Measurements from ENCODE around the gene GPR179.

Gene GPR179

DNA sequence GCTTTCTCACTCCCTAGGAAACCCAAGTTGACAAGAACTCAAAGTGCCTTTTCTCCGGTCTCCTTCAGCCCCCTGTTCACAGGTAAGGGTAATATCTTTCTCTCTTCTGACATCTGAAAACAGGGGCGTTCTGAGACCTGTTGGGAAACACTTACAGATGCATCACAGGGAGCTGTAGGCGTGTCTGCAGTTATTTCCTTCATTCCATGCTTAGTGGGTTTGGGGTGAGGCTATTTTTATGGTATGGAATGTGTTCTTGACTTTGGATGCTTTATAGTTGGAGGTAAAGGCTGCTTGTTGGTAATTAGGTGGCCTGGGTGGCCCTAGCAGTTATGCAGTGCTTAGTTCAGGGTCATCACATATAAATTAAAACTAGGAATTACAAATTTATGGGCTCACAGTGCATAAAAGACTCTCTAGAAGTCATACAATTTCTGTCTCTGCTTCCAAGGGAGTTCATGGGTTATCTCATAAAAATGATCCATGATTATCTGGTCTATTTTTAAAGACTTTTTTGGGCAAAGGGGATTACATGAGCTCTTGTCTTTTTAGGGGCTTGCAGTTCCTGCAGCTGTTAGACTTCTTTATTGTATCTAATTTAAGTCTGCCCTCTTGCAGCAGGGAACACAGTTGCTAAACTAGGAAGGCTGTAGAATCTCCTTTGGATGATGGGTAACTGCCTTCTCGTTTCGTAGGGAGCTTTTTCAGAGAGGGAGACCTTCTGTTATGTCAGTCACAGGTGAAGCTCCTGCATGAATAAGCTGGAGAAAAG is 18.1 kb upstream of the GPR179 start:
- TF ChIP-seq FOXM1 (IDR thresholded peaks at IDR 0.05; ENCODE audit: borderline replicate concordance) (no peak), HDGF (IDR thresholded peaks at IDR 0.05; ENCODE audit: borderline replicate concordance) (no peak), NFRKB (IDR thresholded peaks at IDR 0.05) (no peak), TARDBP (IDR thresholded peaks at IDR 0.05) (no peak), ARNT (IDR thresholded peaks at IDR 0.05) (no peak), CTBP1 (IDR thresholded peaks at IDR 0.05; ENCODE audit: borderline replicate concordance) (no peak), ZNF384 (IDR thresholded peaks at IDR 0.05) (no peak)
- ChIA-PET CTCF (interaction anchor here (0.9 to 2.9 kb wide), 3 partner anchors 12 to 53 kb away, joined by 3 to 13 read pairs (median 3); no protein-coding TSS in a partner anchor), POLR2A (interaction anchor here (0.7 to 1.3 kb wide), 3 partner anchors 9 to 13 kb away, joined by 3 to 6 read pairs (median 3); partner anchors contain the start of gene SOCS7)
- DNase-seq (ENCODE audit: extremely low spot score): no peak

GRCh38 chr17:38358586-38359513 is 15.1 kb upstream of the GPR179 start:
- ChIA-PET CTCF (interaction anchor here (0.8 to 1.1 kb wide), 3 partner anchors 10 to 65 kb away, joined by 4 read pairs; no protein-coding TSS in a partner anchor), POLR2A (interaction anchor here (1.1 kb wide), 1 partner anchor 56 kb away, joined by 5 read pairs; no protein-coding TSS in a partner anchor)
- no peak for DNase-seq (ENCODE audit: extremely low spot score)
- TF ChIP-seq TARDBP (IDR thresholded peaks at IDR 0.05) (no peak), HDGF (IDR thresholded peaks at IDR 0.05; ENCODE audit: borderline replicate concordance) (no peak), BHLHE40 (IDR thresholded peaks at IDR 0.05; ENCODE audit: borderline replicate concordance) (no peak), SUZ12 (IDR thresholded peaks at IDR 0.05) (no peak), ELF4 (IDR thresholded peaks at IDR 0.05) (no peak), CTBP1 (IDR thresholded peaks at IDR 0.05; ENCODE audit: borderline replicate concordance) (no peak), LEF1 (IDR thresholded peaks at IDR 0.05; ENCODE audit: borderline replicate concordance) (no peak), SP1 (IDR thresholded peaks at IDR 0.05) (no peak), ARNT (IDR thresholded peaks at IDR 0.05) (no peak), ZNF384 (IDR thresholded peaks at IDR 0.05) (no peak)
- TF ChIP-seq, protein P1, sequence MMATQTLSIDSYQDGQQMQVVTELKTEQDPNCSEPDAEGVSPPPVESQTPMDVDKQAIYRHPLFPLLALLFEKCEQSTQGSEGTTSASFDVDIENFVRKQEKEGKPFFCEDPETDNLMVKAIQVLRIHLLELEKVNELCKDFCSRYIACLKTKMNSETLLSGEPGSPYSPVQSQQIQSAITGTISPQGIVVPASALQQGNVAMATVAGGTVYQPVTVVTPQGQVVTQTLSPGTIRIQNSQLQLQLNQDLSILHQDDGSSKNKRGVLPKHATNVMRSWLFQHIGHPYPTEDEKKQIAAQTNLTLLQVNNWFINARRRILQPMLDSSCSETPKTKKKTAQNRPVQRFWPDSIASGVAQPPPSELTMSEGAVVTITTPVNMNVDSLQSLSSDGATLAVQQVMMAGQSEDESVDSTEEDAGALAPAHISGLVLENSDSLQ (IDR thresholded peaks at IDR 0.05): no peak

DNA sequence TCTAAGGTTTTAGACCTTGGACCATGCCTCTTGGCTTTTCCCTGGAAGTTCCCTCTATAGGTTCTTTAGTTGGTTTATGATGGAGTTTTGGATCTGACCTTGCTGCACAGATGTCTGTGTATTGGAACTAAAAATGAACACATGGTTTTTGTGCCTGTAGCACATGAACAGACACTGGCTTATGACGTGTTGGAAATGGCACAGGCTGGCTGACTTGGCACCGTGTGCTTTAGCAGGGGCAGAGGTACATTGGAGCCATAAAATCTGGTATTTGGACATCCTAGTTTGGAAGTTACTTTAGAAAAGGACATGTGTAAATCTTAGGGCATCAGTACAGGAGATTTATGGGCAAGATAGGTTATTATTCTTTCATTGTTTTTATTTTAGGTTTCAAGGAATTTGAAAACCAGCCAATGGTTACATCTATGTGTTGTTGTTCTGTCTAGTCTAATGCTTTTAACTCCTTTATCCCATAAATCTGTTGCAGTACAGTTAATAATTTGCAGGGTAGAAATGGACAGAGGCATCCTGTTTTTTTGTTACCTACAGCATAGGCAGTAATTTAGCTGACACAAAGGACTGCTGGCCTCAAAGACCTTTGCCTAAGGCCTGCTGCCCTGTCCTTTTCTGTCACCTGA is 13.8 kb upstream of the GPR179 start:
- no peak for DNase-seq (ENCODE audit: extremely low spot score)
- ChIA-PET POLR2A (no interaction called here), CTCF (no interaction called here)
- TF ChIP-seq SUZ12 (IDR thresholded peaks at IDR 0.05) (no peak), ZNF384 (IDR thresholded peaks at IDR 0.05) (no peak), FOXM1 (IDR thresholded peaks at IDR 0.05; ENCODE audit: borderline replicate concordance) (no peak), L3MBTL2 (conservative IDR thresholded peaks at IDR 0.05) (no peak), HDGF (IDR thresholded peaks at IDR 0.05; ENCODE audit: borderline replicate concordance) (no peak), TARDBP (IDR thresholded peaks at IDR 0.05) (no peak), SP1 (IDR thresholded peaks at IDR 0.05) (no peak), FOXA1 (IDR thresholded peaks at IDR 0.05) (no peak), FOXK2 (IDR thresholded peaks at IDR 0.05) (no peak), BHLHE40 (IDR thresholded peaks at IDR 0.05; ENCODE audit: borderline replicate concordance) (no peak), LEF1 (IDR thresholded peaks at IDR 0.05; ENCODE audit: borderline replicate concordance) (no peak), ARNT (IDR thresholded peaks at IDR 0.05) (no peak), CTBP1 (IDR thresholded peaks at IDR 0.05; ENCODE audit: borderline replicate concordance) (no peak), NFRKB (IDR thresholded peaks at IDR 0.05) (no peak)
- TF ChIP-seq, protein P1 (IDR thresholded peaks at IDR 0.05): no peak

DNA sequence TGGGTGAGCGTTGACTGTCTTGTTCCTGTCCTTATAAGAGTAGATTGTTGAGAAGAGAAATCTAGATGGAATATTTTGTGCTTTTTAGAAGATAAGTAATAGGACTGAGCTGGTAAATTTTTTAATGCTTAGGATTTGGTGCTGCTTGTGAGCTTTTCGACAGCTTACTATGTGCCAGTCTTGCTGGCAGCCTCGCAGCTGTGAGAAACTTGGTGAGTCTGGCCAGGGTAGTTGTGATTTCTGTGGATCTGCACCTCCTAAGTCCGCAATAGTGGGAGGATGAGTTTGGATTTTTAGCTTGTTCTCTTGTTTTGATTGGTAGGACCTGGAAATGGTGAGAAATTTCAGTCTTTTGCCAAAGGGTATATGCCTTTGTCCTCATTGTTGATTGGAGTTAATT is 11.5 kb upstream of the GPR179 start:
- ChIA-PET POLR2A (interaction anchor here (1.3 to 5.1 kb wide), 2 partner anchors 59 to 499 kb away, joined by 3 to 69 read pairs; partner anchors contain the start of gene RPL23), CTCF (interaction anchor here (1.4 to 3.0 kb wide), 3 partner anchors 11 to 59 kb away, joined by 3 to 17 read pairs (median 11); no protein-coding TSS in a partner anchor)
- DNase-seq (ENCODE audit: extremely low spot score): no peak
- TF ChIP-seq LEF1 (IDR thresholded peaks at IDR 0.05; ENCODE audit: borderline replicate concordance) (no peak), FOXA1 (IDR thresholded peaks at IDR 0.05) (no peak), SP1 (IDR thresholded peaks at IDR 0.05) (no peak), TARDBP (IDR thresholded peaks at IDR 0.05) (no peak), HDGF (IDR thresholded peaks at IDR 0.05; ENCODE audit: borderline replicate concordance) (no peak), L3MBTL2 (conservative IDR thresholded peaks at IDR 0.05) (no peak), FOXK2 (IDR thresholded peaks at IDR 0.05) (no peak), ZNF384 (IDR thresholded peaks at IDR 0.05) (no peak), ARNT (IDR thresholded peaks at IDR 0.05) (no peak), NFRKB (IDR thresholded peaks at IDR 0.05) (no peak), CTBP1 (IDR thresholded peaks at IDR 0.05; ENCODE audit: borderline replicate concordance) (no peak)

DNA sequence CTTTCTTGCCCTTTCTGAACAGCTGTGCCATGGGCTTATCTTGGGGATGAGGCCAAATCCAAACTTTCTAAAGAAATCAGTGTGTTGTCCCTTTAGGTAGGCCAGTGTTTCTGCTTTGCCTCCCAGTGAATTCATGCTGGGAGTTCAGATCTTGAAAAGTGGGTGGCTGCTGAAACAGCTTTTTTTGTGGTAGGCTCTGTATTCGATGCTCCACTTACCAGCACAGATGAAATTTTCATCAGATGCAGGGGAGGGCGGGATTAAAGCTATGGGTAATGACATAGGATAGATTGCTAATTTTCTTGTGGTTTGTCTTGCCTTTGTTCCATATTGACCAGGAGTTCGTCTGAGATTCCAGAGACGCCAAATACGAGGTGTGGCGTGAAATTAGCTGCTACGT is 10.7 kb upstream of the GPR179 start:
- no peak for DNase-seq (ENCODE audit: extremely low spot score)
- TF ChIP-seq, protein P1 (IDR thresholded peaks at IDR 0.05): no peak
- TF ChIP-seq HDGF (IDR thresholded peaks at IDR 0.05; ENCODE audit: borderline replicate concordance): no peak
- no peak for TF ChIP-seq FOXA1 (IDR thresholded peaks at IDR 0.05)
- TF ChIP-seq SP1 (IDR thresholded peaks at IDR 0.05): no peak
- TF ChIP-seq ELF4 (IDR thresholded peaks at IDR 0.05): no peak
- no peak for TF ChIP-seq L3MBTL2 (conservative IDR thresholded peaks at IDR 0.05)
- no peak for TF ChIP-seq BHLHE40 (IDR thresholded peaks at IDR 0.05; ENCODE audit: borderline replicate concordance)
- TF ChIP-seq FOXM1 (IDR thresholded peaks at IDR 0.05; ENCODE audit: borderline replicate concordance): no peak
- no peak for TF ChIP-seq TARDBP (IDR thresholded peaks at IDR 0.05)
- no peak for TF ChIP-seq CTBP1 (IDR thresholded peaks at IDR 0.05; ENCODE audit: borderline replicate concordance)
- ChIA-PET CTCF (interaction anchor here (1.4 to 3.0 kb wide), 3 partner anchors 12 to 60 kb away, joined by 3 to 17 read pairs (median 11); no protein-coding TSS in a partner anchor), POLR2A (interaction anchor here (1.3 to 5.1 kb wide), 2 partner anchors 60 to 499 kb away, joined by 3 to 69 read pairs; partner anchors contain the start of gene RPL23)

Data from HEK293T (cell line).